Left lung (tissue), 10 donors: ENCODE results near the gene CCDC6. TPM values are rescaled to one million over a fixed set of nuclear protein-coding genes. Genes with fewer than 3 reads are reported as not detected.

Experiments used
- ATAC-seq: fragments of 200-7000 bp; cut with Tn5 transposase; one replicate; pipeline ENCODE4 v1.9.1; 2020; ENCODE audit warnings: moderate library complexity
- DNase-seq, 4 donors: peaks; one replicate each; pipeline ENCODE4 v3.0.0-alpha.2; 2013 to 2020
- H3K27ac ChIP-seq, 2 donors: fragments of 200-600 bp; sonication (generic) in 1 of 2; one replicate each; pipeline versions ENCODE4 v1.5.0 to v1.8.0; 2020 to 2021
- H3K27me3 ChIP-seq, 2 donors: fragments of 200-600 bp; sonication (generic) in 1 of 2; one replicate each; pipeline versions ENCODE4 v1.5.0 to v1.8.0; 2020 to 2021
- H3K36me3 ChIP-seq, 2 donors: fragments of 200-600 bp; sonication (generic) in 1 of 2; one replicate each; pipeline versions ENCODE4 v1.5.0 to v1.8.0; 2020 to 2021
- H3K4me1 ChIP-seq, 2 donors: fragments of 200-600 bp; one replicate each; pipeline ENCODE4 v1.8.0; 2021
- H3K4me3 ChIP-seq, 2 donors: fragments of 200-600 bp; sonication (generic) in 1 of 2; one replicate each; pipeline versions ENCODE4 v1.5.0 to v1.8.0; 2020 to 2021; ENCODE audit warnings: mild to moderate bottlenecking in 1 of 2
- H3K9me3 ChIP-seq, 2 donors: fragments of 200-600 bp; sonication (generic) in 1 of 2; one replicate each; pipeline versions ENCODE4 v1.5.0 to v1.8.0; 2020 to 2021
- intact Hi-C, 2 donors: fragments of 100-400 bp; cut with DNase I; formaldehyde crosslinking; loops; one replicate each; pipeline versions ENCODE4 v1.11.2 to v1.14.2; 2022
- polyA plus RNA-seq, 6 donors: library from polyadenylated mRNA; unstranded; fragments of 120-200 nt; gene quantifications; one replicate each; pipeline ENCODE4 v1.2.1, GENCODE V29; 2013; ENCODE audit not compliant: insufficient read length in 6 of 6
- total RNA-seq, 2 donors: library from RNA; stranded (reverse); fragmentation: NEBNext Ultra II Directional; extraction: Animal tissue kit (Norgen Biotek cat#: 25700); gene quantifications; one replicate each; pipeline ENCODE4 v1.2.1, GENCODE V29; 2021
- TF ChIP-seq, protein P1 (sequence below), 2 donors: fragments of 200-600 bp; sonication (generic) in 1 of 2; IDR thresholded peaks; one replicate each; pipeline versions ENCODE4 v1.5.0 to v1.8.0; 2021; ENCODE audit warnings: antibody characterized with exemption in 2 of 2
- donor health status: DM: no; HTN: yes; CAD: no.
- donor health status: DM: no; HTN: no; CAD: no.

CCDC6 gene
- total and polyA plus RNA-seq, 8 donors = 32.1 to 76.6 (median 44.4) TPM

DNA sequence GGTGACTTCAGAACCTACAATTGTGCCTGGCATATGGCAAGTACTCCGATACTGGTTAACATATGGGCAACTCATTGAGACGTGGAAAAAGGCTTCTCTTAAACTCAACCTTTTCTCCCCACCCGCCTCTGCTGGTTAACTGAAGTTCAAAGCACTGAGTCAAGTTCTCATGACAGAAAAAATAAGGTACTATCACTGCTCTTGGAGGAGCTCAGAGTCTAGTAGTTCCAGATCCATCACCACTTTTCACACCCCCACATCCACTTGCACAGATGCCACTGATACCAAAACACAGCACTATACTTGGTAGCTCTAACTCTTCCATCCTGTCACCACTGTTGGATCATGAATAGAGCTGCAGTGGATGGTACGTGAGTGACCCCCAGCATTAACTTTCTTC is 36.2 kb downstream of the CCDC6 start:
- Histone ChIP-seq H3K9me3 (no peaks in the 10 kb centered on the region), H3K36me3 (no peaks in the 10 kb centered on the region), H3K27ac (no peak overlapping the region), H3K27me3 (no peaks in the 10 kb centered on the region), H3K4me1 (peaks cover 8 to 25% of the 10 kb centered on the region in 2 donors), H3K4me3 (no peak overlapping the region)
- intact Hi-C loops = no loop called here
- DNase-seq (no peak), ATAC-seq (no peak)
- TF ChIP-seq, protein P1, sequence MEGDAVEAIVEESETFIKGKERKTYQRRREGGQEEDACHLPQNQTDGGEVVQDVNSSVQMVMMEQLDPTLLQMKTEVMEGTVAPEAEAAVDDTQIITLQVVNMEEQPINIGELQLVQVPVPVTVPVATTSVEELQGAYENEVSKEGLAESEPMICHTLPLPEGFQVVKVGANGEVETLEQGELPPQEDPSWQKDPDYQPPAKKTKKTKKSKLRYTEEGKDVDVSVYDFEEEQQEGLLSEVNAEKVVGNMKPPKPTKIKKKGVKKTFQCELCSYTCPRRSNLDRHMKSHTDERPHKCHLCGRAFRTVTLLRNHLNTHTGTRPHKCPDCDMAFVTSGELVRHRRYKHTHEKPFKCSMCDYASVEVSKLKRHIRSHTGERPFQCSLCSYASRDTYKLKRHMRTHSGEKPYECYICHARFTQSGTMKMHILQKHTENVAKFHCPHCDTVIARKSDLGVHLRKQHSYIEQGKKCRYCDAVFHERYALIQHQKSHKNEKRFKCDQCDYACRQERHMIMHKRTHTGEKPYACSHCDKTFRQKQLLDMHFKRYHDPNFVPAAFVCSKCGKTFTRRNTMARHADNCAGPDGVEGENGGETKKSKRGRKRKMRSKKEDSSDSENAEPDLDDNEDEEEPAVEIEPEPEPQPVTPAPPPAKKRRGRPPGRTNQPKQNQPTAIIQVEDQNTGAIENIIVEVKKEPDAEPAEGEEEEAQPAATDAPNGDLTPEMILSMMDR (IDR thresholded peaks at IDR 0.05) = no peak

DNA sequence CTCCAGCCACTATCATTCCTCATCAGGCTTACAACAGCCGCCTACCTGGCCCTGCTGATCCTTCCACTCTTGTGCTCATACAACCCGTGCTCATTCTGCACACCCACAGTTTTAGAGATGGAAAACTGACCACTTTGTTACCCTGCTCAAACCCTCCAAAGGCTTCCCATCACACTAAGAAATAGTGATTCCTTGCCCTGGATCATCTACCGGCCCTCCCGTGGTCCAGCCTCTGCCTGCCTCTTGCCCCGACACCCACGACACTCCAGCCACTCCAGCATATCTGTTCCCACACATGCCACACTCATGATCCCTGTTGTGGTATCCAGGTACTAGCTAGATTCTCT is 36.8 kb downstream of the CCDC6 start:
- Histone ChIP-seq H3K4me1 (peaks cover 10 to 30% of the 10 kb centered on the region in 2 donors), H3K9me3 (no peaks in the 10 kb centered on the region), H3K27me3 (no peaks in the 10 kb centered on the region), H3K27ac (no peak overlapping the region), H3K36me3 (no peaks in the 10 kb centered on the region), H3K4me3 (no peak overlapping the region)
- DNase-seq = no peak
- ATAC-seq = no peak
- intact Hi-C loops = no loop called here
- TF ChIP-seq, protein P1 (IDR thresholded peaks at IDR 0.05) = no peak

DNA sequence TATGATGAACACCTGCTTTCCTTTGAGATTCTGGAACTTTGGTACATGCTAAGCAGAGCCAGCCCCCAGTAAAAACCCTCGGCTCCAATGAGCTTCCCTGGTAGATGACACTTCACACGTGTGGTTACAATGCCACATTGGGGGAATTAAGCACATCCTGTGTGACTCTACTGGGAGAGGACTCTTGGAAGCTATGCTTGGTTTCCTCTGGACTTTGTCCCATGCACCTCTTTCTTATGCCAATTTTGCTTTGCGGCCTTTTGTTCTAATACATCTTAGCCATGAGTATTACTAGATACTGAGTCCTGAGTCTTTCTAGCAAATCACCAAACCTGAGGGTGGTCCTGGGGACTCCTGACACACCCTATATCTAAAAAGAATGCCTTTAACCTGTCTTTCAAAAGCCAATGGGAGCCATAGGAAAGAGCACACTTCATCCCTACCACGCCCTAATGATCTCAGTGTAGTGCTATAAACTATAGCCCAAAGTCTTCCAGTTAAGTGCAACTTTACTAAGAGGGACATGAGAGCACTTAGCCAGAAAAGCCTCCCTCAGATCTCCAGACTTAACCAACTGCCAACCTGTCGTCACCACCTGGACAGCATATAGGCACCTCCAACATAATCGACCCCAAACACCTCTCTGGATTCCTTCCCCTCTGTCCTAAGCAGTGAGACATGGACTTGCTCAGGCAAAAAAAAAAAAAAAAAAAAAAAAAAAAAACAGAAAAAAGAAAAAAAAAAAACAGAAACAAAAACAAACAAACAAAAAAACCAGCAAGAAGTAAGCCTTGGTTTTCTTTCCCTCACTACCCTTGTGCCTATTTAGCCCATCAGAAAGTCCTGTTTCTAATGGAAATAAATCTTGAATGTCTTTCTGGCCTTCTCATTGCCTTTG is 37.4 kb downstream of the CCDC6 start:
- TF ChIP-seq, protein P1 (IDR thresholded peaks at IDR 0.05) = no peak

DNA sequence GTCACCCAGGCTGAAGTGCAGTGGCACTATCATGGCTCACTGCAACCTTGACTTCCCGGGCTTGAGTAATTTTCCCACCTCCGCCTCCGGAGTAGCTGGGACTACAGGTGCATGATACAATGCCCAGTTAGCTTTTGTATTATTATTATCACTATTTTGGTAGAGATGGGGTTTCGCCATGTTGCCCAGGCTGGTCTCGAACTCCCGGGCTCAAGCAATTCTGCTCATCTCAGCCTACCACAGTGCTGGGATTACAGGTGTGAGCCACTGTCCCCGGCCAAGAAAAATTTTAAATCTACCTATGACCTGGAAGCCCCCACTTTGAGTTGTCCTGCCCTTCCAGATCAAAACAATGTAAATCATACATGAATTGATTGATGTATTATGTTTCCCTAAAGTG is 38.8 kb downstream of the CCDC6 start:
- intact Hi-C loops = no loop called here
- Histone ChIP-seq H3K9me3 (no peaks in the 10 kb centered on the region), H3K4me1 (peaks cover 8 to 24% of the 10 kb centered on the region in 2 donors), H3K27ac (no peak overlapping the region), H3K36me3 (no peaks in the 10 kb centered on the region), H3K4me3 (no peak overlapping the region), H3K27me3 (no peaks in the 10 kb centered on the region)
- ATAC-seq = no peak
- DNase-seq = no peak
- TF ChIP-seq, protein P1 (IDR thresholded peaks at IDR 0.05) = no peak

More for the DNA sequence above, 37.4 kb downstream of the CCDC6 start:
- ATAC-seq = peak; percentile 62
- no peak for DNase-seq
- peaks cover 16 to 35% of the 10 kb centered on the region in 2 donors for H3K4me1 ChIP-seq
- no peaks in the 10 kb centered on the region for H3K9me3 ChIP-seq
- no peaks in the 10 kb centered on the region for H3K36me3 ChIP-seq
- H3K4me3 ChIP-seq = no peak overlapping the region
- no peaks in the 10 kb centered on the region for H3K27me3 ChIP-seq
- intact Hi-C loops = no loop called here
- no peak overlapping the region for H3K27ac ChIP-seq

DNA sequence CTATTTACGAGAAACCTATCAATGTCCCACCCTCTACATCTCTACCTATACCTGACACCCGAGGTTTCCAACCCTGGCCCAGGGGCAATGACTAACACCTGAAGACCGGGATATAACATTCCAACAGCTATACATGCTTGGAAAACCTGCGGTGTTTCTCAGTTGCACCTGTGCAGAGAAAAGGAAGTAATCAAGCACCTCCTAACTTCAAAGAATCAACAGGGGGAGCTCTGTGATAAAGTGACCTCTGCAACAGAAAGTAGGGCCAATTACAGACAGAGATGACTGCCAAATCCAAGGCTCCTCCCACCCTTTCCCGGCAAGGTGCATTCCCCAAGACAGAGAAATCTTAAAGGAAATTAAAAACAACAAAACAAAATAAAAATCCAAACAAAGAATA is 41.3 kb downstream of the CCDC6 start:
- ATAC-seq (peak; percentile 88), DNase-seq (no peak)
- no peaks in the 10 kb centered on the region for H3K9me3 ChIP-seq
- intact Hi-C loops = no loop called here
- no peaks in the 10 kb centered on the region for H3K27me3 ChIP-seq
- TF ChIP-seq, protein P1 (IDR thresholded peaks at IDR 0.05) = peak in 1 of 2 donors; percentile 15
- H3K4me3 ChIP-seq = no peak overlapping the region
- no peaks in the 10 kb centered on the region for H3K36me3 ChIP-seq
- H3K4me1 ChIP-seq = peaks cover 8 to 18% of the 10 kb centered on the region in 2 donors
- H3K27ac ChIP-seq = peak overlapping the region in 1 of 2 donors; percentile 3
